ENCODE results near the gene RHEBL1. TPM values are rescaled to one million over a fixed set of nuclear protein-coding genes. Genes with fewer than 3 reads are reported as not detected.
A peak's percentile ranks its signal among the peaks of the same experiment; 100 is the strongest.

RHEBL1 gene, protein sequence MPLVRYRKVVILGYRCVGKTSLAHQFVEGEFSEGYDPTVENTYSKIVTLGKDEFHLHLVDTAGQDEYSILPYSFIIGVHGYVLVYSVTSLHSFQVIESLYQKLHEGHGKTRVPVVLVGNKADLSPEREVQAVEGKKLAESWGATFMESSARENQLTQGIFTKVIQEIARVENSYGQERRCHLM
- 1.5 TPM for total RNA-seq
- long read RNA-seq, partial matches to known transcripts, result 0 of 5 reads
- long read RNA-seq, other reads (novel, unspliced or antisense), result 1 of 5 reads

DNA sequence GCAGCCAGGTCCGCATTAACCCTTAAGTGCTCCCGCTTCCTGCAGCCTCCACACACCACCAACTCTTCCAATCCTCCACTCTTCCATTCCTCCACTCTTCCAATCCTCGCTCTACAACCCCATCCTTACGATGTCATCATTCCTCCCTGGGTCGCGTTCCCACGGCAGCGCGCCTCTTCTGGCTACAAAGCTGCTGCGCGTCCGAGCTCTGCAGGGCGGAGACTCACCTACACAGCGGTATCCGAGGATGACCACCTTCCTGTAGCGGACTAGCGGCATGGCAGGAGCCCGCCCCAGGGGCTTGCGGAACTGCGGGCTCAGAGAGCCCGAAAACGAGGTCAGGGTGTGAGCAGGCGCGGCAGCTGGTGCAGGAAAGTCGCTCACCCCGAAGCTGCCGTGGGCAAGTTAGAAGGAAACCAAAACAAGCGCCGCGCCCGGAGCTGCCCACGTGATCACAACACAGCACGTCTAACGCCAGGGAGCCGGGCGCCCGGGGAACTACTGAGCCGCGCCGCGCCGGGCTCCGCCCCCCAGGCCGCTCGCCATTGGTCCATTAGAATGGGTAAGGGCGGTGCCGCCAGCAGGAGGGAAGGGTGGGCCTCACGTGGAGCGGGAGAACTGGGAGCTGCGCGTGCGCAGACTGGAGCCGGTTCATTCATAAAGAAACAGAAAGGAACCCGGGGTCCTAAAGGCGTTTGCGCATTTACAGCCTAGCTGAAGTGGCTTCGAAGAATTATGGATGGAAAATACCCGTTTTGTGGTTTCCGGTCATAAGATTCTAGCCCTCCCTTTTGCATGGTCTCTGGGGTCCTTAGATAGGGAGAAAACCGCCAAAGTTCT is at the start of gene RHEBL1:
Gene RHEBL1, minus strand, starts transcription at position 473 of the 840 bp plus-strand sequence. Its CDS starts 194 bp downstream, at position 279.
- intact Hi-C loops (cut with DNase I), result no loop called here
- H3K9me3 ChIP-seq, result no peaks in the 10 kb centered on the region
- peak within 1 kb of the TSS; percentile 83 for H3K27ac ChIP-seq
- peak; percentile 99 for DNase-seq
- TF ChIP-seq, protein P1, sequence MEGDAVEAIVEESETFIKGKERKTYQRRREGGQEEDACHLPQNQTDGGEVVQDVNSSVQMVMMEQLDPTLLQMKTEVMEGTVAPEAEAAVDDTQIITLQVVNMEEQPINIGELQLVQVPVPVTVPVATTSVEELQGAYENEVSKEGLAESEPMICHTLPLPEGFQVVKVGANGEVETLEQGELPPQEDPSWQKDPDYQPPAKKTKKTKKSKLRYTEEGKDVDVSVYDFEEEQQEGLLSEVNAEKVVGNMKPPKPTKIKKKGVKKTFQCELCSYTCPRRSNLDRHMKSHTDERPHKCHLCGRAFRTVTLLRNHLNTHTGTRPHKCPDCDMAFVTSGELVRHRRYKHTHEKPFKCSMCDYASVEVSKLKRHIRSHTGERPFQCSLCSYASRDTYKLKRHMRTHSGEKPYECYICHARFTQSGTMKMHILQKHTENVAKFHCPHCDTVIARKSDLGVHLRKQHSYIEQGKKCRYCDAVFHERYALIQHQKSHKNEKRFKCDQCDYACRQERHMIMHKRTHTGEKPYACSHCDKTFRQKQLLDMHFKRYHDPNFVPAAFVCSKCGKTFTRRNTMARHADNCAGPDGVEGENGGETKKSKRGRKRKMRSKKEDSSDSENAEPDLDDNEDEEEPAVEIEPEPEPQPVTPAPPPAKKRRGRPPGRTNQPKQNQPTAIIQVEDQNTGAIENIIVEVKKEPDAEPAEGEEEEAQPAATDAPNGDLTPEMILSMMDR (IDR thresholded peaks at IDR 0.05), result no peak
- peaks cover 13% of the 10 kb centered on the region for H3K4me1 ChIP-seq
- no peaks in the 10 kb centered on the region for H3K36me3 ChIP-seq
- no peaks in the 10 kb centered on the region for H3K27me3 ChIP-seq (ENCODE audit: low read depth)
- H3K4me3 ChIP-seq, result peak within 1 kb of the TSS; percentile 80
- ATAC-seq, result peak; percentile 100

DNA sequence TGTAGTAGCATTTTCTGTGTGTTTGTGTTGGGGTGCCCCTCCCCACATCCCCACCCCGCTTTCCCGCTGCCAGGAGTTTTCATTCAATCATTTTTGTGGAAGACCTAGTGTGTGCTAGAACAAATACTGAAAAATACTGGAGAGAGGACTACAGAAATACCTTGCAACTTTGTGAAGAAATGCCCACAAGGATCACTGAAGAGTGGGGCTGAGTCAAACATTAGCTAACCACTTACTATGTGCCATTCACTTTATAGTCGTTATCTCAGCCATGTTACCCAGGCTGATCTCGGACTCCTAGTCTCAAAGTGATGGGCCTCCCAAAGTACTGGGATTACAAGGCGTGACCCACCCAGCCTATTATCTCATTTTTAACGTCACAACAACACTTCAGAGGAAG is 41.4 kb upstream of the RHEBL1 start:
- Histone ChIP-seq H3K4me3 (peak overlapping the region; percentile 82), H3K27ac (peak overlapping the region; percentile 95), H3K27me3 (ENCODE audit: low read depth) (no peaks in the 10 kb centered on the region), H3K36me3 (peaks cover 11% of the 10 kb centered on the region), H3K4me1 (peaks cover 38% of the 10 kb centered on the region), H3K9me3 (no peaks in the 10 kb centered on the region)
- ATAC-seq, result no peak
- TF ChIP-seq, protein P1 (IDR thresholded peaks at IDR 0.05), result no peak
- no peak for DNase-seq
- intact Hi-C loops (cut with DNase I), result no loop called here

DNA sequence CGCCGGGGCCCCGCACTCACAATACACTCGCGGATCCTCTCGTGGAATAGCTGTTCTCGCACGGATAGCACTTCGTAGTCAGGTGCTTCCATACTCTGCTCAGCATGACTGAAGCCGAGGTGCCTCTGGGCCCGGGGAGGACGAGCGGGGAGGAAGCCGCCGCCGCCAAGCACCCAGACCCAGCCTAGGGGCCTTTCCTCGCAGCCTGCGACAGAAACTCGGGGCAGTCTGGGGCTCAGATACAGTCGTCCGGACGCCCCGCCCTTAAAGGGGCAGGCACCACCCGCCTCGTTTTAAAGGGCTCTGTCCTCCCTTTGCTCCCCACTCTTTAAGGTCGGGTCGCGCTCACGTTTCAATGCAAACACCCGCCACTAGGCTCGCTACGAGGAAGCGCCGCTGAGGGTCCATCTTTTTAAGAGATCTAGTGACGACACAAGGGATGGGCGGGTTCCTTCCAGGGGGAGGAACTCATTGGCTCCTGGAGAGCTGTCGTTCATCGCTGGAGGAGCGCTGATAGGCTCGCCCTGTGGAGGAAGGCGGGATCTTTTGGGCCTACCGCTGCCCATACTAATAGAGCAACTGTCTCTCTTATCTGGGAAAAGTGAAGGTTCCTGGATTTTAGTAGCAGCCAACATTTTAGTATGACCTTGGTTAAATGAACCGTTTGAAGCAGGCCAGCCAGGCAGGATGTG is 40.8 kb upstream of the RHEBL1 start, which contains the start of gene LMBR1L:
Gene LMBR1L, minus strand, starts transcription at position 384 of the 692 bp plus-strand sequence. Its CDS starts 292 bp downstream, at position 92.
- H3K27ac ChIP-seq, result peak within 1 kb of the TSS; percentile 95
- no peaks in the 10 kb centered on the region for H3K9me3 ChIP-seq
- TF ChIP-seq, protein P1 (IDR thresholded peaks at IDR 0.05), result peak; percentile 54
- H3K27me3 ChIP-seq (ENCODE audit: low read depth), result no peaks in the 10 kb centered on the region
- peak; percentile 96 for DNase-seq
- peaks cover 44% of the 10 kb centered on the region for H3K4me1 ChIP-seq
- intact Hi-C loops (cut with DNase I), result no loop called here
- peak; percentile 98 for ATAC-seq
- peak within 1 kb of the TSS; percentile 82 for H3K4me3 ChIP-seq
- H3K36me3 ChIP-seq, result peaks cover 17% of the 10 kb centered on the region

DNA sequence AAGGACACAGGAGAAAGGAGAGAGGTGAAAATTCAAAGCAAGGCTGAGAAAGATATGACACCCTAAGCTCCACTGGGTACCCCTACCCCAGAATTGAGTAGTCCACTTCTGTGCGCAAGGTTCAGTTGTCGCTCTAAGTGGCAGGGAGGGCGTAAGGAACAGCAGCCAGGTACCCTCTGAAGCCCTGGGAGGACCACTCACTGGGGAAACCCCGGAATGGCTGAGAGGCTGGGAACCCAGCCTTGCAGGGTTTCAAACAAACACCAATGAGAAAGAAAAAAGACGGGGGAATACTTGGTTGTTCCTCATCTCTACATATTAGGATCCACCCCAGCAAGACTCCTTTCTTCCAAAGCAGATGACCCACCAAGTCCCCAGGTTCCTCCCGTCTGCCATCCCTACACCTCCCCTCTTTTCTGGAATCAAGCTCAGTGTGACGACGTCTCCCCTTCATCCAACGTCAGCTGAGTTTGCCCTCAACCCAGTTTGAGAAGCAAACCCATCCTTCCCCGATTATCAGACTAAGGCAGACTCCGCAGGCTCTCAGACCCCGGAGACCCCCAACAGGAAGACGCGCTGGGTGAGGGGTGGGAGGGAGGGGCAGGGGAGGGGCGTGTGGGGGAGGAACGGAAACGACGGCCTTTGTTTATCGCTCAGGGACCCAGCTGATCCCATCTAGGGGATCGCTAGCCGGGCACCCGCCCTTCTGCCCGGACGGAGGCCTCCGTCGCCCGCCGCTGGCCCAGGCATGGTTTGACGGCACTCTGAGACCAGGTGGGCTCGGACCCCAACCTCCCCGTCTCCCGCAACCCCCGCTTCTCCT is 40.1 kb upstream of the RHEBL1 start:
- intact Hi-C loops (cut with DNase I), result no loop called here
- DNase-seq (peak; percentile 57), ATAC-seq (peak; percentile 36 to 45)
- H3K27ac ChIP-seq, result peak overlapping the region; percentile 95
- no peaks in the 10 kb centered on the region for H3K9me3 ChIP-seq
- peaks cover 25% of the 10 kb centered on the region for H3K36me3 ChIP-seq
- peaks cover 50% of the 10 kb centered on the region for H3K4me1 ChIP-seq
- TF ChIP-seq, protein P1 (IDR thresholded peaks at IDR 0.05), result no peak
- H3K4me3 ChIP-seq, result peak overlapping the region; percentile 82
- H3K27me3 ChIP-seq (ENCODE audit: low read depth), result no peaks in the 10 kb centered on the region
